ENCODE measurements around the gene MT1E. TPM values are rescaled to one million over a fixed set of nuclear protein-coding genes. Genes with fewer than 3 reads are reported as not detected.

MT1E gene
- total and polyA plus RNA-seq, 2 of the 8 experiments (the other 6 are each of a cell fraction or from before 2014, with no cell fraction given): 7.9 to 117 TPM

- no peak overlapping the region for H2AK5ac ChIP-seq (ENCODE audit: low read depth, low read length)
- H2BK120ac ChIP-seq (replicated peaks; ENCODE audit: low read depth, low read length): no peak overlapping the region
- no peak overlapping the region for H3K23ac ChIP-seq (ENCODE audit: insufficient read length)
- H3K56ac ChIP-seq (replicated peaks; ENCODE audit: insufficient read length, low read depth, low read length): no peak overlapping the region
- peaks cover 0 to 2% of the 10 kb centered on the region in 2 experiments for H4K20me1 ChIP-seq (replicated peaks in 1 of 2; ENCODE audit: control insufficient read depth in 1 of 2, insufficient read depth in 2 of 2, low read length in 2 of 2)
- H2AFZ ChIP-seq (ENCODE audit: low read length): no peak overlapping the region
- H2BK5ac ChIP-seq (ENCODE audit: low read depth, low read length): no peak overlapping the region
- H2BK20ac ChIP-seq (ENCODE audit: low read length): no peak overlapping the region
- no peak overlapping the region for H3K14ac ChIP-seq (ENCODE audit: insufficient read length)
- H2BK12ac ChIP-seq (ENCODE audit: low read depth, low read length): no peak overlapping the region
- no peak overlapping the region for H4K8ac ChIP-seq (ENCODE audit: extremely low read depth, insufficient read depth, low read length)
- no peak for FAIRE-seq
- H3K4me2 ChIP-seq (ENCODE audit: insufficient read depth in 1 of 2, low read depth in 2 of 2, low read length in 2 of 2): no peak overlapping the region
- no peak overlapping the region for H3K4ac ChIP-seq (replicated peaks; ENCODE audit: insufficient read length, low read depth, low read length)
- no peaks in the 10 kb centered on the region for H3K9me3 ChIP-seq (ENCODE audit: insufficient read depth in 2 of 2, low read depth in 1 of 2, low read length in 1 of 2)
- no peak overlapping the region for H3K27ac ChIP-seq (ENCODE audit: low read depth, low read length)
- no peak overlapping the region for H3K9ac ChIP-seq (replicated peaks in 1 of 4; ENCODE audit: extremely low read depth in 1 of 4, low read depth in 3 of 4, low read length in 3 of 4)
- no peak overlapping the region for H3K18ac ChIP-seq (ENCODE audit: extremely low read depth, low read length)
- ChIA-PET CTCF (ENCODE audit: partially characterized antibody) (interaction anchor here (1.0 to 2.6 kb wide), 4 partner anchors 12 to 117 kb away, joined by 3 to 9 read pairs (median 5); no protein-coding TSS in a partner anchor), POLR2A (ENCODE audit: partially characterized antibody) (no interaction called here)
- no peak overlapping the region for H3K4me3 ChIP-seq (ENCODE audit: extremely low read depth in 1 of 4, insufficient read depth in 2 of 4, low read depth in 3 of 4, low read length in 4 of 4)
- no peaks in the 10 kb centered on the region for H3K79me2 ChIP-seq (ENCODE audit: control insufficient read depth in 1 of 2, insufficient read depth in 2 of 2, low read length in 2 of 2)
- H2BK15ac ChIP-seq (ENCODE audit: low read length): no peak overlapping the region
- TF ChIP-seq YY1 (IDR thresholded peaks at IDR 0.05; ENCODE audit: low read depth, low read length) (no peak), BRCA1 (IDR thresholded peaks at IDR 0.05; ENCODE audit: low read depth, low read length) (no peak), BACH1 (IDR thresholded peaks at IDR 0.05; ENCODE audit: low read length) (no peak), NANOG (IDR thresholded peaks at IDR 0.05; ENCODE audit: insufficient read depth, low read depth, low read length, poor library complexity, severe bottlenecking) (no peak)
- peaks cover 9 to 23% (median 19%) of the 10 kb centered on the region in 4 experiments for H3K27me3 ChIP-seq (replicated peaks in 1 of 4; ENCODE audit: control insufficient read depth in 3 of 4, extremely low read depth in 1 of 4, insufficient read depth in 3 of 4, low read length in 3 of 4)
- 83% methylated on average over 11 of the region's 11 CpGs; no CpG with 5 or more reads in 1 of the 2 experiments for WGBS, 2 experiments (ENCODE audit: extremely low coverage in 1 of 2, insufficient coverage in 1 of 2, insufficient read length in 1 of 2, insufficient replicate concordance in 2 of 2, low coverage in 1 of 2, low lambda C conversion rate in 2 of 2, missing lambda C conversion rate in 1 of 2)
- H3K36me3 ChIP-seq (ENCODE audit: control insufficient read depth in 2 of 4, insufficient read depth in 4 of 4, low read length in 3 of 4): no peaks in the 10 kb centered on the region
- no peak overlapping the region for H4K91ac ChIP-seq (replicated peaks; ENCODE audit: insufficient read length, low read length)
- no peak for DNase-seq (ENCODE audit: low read depth in 1 of 2, low spot score in 2 of 2)
- no peaks in the 10 kb centered on the region for H3K79me1 ChIP-seq (ENCODE audit: low read depth, low read length)
- no peak overlapping the region for H4K5ac ChIP-seq (ENCODE audit: insufficient read length, low read depth, low read length)
- H3K23me2 ChIP-seq (ENCODE audit: low read depth, low read length): peaks cover 3% of the 10 kb centered on the region; the same call in 1 of the 2 replicates
- H3K4me1 ChIP-seq (replicated peaks in 1 of 4; ENCODE audit: control insufficient read depth in 3 of 4, insufficient read depth in 4 of 4, low read length in 3 of 4): peaks cover 0 to 3% (median 3%) of the 10 kb centered on the region in 4 experiments; a peak in 5 of 7 replicates
Observed at GRCh38 chr16:56584276-56584675, 41.3 kb upstream of the MT1E start.
